ENCODE measurements around the gene LINGO3. TPM values are rescaled to one million over a fixed set of nuclear protein-coding genes. Genes with fewer than 3 reads are reported as not detected.
"Not testable (repeated sequence)": the region's sequence is repeated elsewhere in the genome, so short reads cannot be mapped to it uniquely, and the experiment has no call there.

Gene LINGO3
- polyA plus RNA-seq, 1 experiment: not detected

DNA sequence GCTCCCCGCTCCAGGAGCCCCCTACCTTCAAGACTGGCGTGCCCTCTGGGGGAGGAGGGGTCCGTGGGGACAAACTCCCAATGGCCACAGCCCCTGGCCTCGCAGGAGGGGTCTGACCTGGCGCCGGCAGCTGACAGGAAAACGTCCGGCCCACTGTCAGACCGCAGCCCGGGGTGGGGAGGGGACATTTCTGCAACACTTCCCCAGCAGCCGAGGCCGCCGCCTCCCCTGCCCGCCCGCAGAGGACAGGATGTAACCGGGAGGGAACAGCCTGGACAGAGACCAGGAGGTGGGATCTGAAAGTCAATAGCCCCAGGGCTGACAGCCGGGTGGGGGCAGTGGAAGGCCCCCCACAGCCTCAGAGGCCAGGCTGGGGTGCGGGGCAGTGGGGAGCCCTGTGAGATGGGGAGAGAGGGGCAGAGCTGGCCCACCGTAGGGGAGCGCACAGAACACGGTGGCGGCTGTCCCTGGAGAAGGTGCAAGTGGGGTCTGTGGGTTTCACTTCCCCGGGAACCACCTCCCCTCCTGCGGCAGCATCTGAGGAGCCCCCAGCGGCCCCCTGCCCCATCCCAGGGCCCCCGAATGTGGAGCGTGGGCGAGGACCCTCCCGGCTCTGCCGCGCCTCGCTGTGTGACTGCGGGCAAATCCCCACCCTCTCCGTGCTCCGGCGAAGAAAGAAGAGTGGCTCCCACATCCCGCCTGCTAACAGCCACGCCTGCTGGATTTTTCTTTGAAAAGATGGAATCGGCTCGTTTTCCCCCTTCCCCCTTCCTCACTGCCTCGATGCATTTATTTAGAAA is 25.7 kb downstream of the LINGO3 start, which contains the start of gene PEAK3:
Gene PEAK3 (minus strand): TSS at position 114 of the 800 bp plus-strand sequence. CDS start 1,244 bp downstream, outside the sequence.
- ChIA-PET POLR2A (interaction anchor here (1.3 kb wide), 1 partner anchor 11 kb away, joined by 3 read pairs; no protein-coding TSS in a partner anchor), CTCF (no interaction called here)
- Histone ChIP-seq H3K27me3 (ENCODE audit: control insufficient read depth, insufficient read depth, low read length) (peaks cover 5% of the 10 kb centered on the region), H3K27ac (ENCODE audit: low read depth, low read length) (no peak within 1 kb of the TSS), H3K4me3 (ENCODE audit: low read depth, low read length) (peak within 1 kb of the TSS; percentile 36), H3K9me3 (ENCODE audit: control insufficient read depth, insufficient read depth, low read length) (peaks cover 4% of the 10 kb centered on the region; the same call in 1 of the 2 replicates)
- TF ChIP-seq, protein P1, sequence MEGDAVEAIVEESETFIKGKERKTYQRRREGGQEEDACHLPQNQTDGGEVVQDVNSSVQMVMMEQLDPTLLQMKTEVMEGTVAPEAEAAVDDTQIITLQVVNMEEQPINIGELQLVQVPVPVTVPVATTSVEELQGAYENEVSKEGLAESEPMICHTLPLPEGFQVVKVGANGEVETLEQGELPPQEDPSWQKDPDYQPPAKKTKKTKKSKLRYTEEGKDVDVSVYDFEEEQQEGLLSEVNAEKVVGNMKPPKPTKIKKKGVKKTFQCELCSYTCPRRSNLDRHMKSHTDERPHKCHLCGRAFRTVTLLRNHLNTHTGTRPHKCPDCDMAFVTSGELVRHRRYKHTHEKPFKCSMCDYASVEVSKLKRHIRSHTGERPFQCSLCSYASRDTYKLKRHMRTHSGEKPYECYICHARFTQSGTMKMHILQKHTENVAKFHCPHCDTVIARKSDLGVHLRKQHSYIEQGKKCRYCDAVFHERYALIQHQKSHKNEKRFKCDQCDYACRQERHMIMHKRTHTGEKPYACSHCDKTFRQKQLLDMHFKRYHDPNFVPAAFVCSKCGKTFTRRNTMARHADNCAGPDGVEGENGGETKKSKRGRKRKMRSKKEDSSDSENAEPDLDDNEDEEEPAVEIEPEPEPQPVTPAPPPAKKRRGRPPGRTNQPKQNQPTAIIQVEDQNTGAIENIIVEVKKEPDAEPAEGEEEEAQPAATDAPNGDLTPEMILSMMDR (IDR thresholded peaks at IDR 0.05; ENCODE audit: low read depth, low read length): no peak
- no peak for DNase-seq (ENCODE audit: low read depth, low spot score)

DNA sequence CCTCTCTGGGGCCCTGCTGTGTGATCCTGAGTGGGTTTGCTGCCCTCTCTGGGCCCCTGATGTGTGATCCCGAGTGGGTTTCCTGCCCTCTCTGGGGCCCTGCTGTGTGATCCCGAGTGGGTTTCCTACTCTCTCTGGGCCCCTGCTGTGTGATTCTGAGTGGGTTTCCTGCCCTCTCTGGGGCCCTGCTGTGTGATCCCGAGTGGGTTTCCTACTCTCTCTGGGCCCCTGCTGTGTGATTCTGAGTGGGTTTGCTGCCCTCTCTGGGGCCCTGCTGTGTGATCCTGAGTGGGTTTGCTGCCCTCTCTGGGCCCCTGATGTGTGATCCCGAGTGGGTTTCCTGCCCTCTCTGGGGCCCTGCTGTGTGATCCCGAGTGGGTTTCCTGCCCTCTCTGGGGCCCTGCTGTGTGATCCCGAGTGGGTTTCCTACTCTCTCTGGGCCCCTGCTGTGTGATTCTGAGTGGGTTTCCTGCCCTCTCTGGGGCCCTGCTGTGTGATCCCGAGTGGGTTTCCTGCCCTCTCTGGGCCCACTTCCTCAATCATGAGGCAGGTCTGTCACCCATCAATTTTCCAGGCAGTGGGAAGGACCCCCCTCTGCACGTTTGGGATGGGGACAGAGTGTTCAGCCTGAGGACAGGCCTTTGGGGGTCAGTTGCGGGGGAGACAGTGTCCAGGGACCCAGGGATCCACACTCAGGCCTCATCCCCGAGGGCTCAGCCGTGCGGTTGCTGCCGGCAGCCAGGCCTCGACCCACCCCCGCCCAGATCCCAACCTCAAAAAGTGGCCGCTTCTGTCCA is 26.5 kb downstream of the LINGO3 start:
- POLR2A ChIA-PET: interaction anchor here (1.3 kb wide), 1 partner anchor 11 kb away, joined by 3 read pairs; no protein-coding TSS in a partner anchor
- CTCF ChIA-PET: not testable (repeated sequence)

DNA sequence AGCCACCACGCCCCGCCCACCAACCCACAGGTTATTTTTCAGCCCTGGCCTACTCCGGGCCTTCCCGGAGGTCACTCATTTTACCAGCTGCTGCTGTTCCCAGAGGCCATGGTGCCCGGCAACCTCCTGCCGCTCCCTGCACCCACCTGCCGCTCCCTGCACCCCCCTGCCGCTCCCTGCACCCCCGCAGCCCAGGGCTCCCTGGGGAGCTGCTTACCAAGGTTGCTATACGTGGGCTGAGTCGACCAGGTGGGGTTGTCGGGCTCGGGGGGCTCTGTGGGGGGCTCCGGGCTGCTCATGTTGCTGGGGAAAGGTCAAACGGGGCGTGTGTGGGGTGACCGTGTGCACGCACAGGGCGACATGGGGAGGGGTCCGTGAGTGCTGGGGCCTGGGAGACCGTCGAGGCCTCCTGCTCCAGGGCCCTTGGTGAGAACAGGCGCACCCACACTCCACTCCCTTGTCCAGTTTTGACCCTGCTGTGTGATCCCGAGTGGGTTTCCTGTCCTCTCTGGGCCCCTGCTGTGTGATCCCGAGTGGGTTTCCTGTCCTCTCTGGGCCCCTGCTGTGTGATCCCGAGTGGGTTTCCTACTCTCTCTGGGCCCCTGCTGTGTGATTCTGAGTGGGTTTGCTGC is 27.2 kb downstream of the LINGO3 start:
- TF ChIP-seq, protein P1 (IDR thresholded peaks at IDR 0.05; ENCODE audit: low read depth, low read length): no peak
- H3K9me3 ChIP-seq (ENCODE audit: control insufficient read depth, insufficient read depth, low read length): no peaks in the 10 kb centered on the region; the same call in 1 of the 2 replicates
- H3K27ac ChIP-seq (ENCODE audit: low read depth, low read length): no peak overlapping the region
- ChIA-PET POLR2A (interaction anchor here (0.6 kb wide), 1 partner anchor 17 kb away, joined by 3 read pairs; no protein-coding TSS in a partner anchor), CTCF (no interaction called here)
- H3K27me3 ChIP-seq (ENCODE audit: control insufficient read depth, insufficient read depth, low read length): no peaks in the 10 kb centered on the region
- H3K4me3 ChIP-seq (ENCODE audit: low read depth, low read length): no peak overlapping the region
- no peak for DNase-seq (ENCODE audit: low read depth, low spot score)

More for the DNA sequence above, 26.5 kb downstream of the LINGO3 start:
- not testable (repeated sequence) for H3K27ac ChIP-seq (ENCODE audit: low read depth, low read length); H3K27me3 ChIP-seq (ENCODE audit: control insufficient read depth, insufficient read depth, low read length); H3K9me3 ChIP-seq (ENCODE audit: control insufficient read depth, insufficient read depth, low read length); DNase-seq (ENCODE audit: low read depth, low spot score)
- H3K4me3 ChIP-seq (ENCODE audit: low read depth, low read length): peak overlapping the region; percentile 36

DNA sequence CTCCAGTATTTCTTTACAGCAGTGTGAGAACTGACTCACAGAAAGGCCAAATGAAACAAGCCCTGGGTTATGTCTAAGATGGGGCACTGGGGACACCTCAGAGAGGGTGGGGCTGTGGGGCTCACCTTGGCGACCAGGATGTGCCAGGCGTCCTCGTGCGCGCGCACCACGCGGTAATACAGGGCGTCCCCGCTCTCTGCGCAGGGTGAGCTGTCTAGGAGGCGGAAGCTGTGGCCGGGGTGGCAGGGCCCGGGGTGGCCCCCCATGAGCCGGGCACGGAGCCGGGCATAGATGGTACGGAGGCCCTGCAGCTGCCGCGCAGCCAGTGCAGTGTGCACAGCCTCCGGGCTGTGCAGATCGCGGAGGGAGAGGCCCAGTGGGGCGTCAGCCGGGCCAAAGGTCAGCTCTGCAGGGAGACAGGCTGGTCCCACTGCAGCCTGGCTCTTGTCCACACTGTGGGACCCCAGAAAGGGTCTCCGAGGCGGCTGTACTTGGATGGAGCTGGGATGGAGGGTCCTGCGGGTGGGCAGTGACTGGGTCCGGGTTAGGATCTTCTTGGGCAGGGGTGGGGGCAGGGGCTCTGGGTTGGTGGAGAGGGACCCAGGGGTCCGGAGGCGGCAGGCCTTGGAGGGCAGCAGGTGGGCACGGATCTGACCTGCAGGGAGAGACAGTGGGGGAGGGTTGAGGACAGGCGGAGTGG is 29.3 kb downstream of the LINGO3 start:
- Histone ChIP-seq H3K4me3 (ENCODE audit: low read depth, low read length) (no peak overlapping the region), H3K27ac (ENCODE audit: low read depth, low read length) (no peak overlapping the region), H3K27me3 (ENCODE audit: control insufficient read depth, insufficient read depth, low read length) (no peaks in the 10 kb centered on the region), H3K9me3 (ENCODE audit: control insufficient read depth, insufficient read depth, low read length) (no peaks in the 10 kb centered on the region; the same call in 1 of the 2 replicates)
- POLR2A ChIA-PET: no interaction called here
- DNase-seq (ENCODE audit: low read depth, low spot score): no peak
- CTCF ChIA-PET: no interaction called here
- TF ChIP-seq, protein P1 (IDR thresholded peaks at IDR 0.05; ENCODE audit: low read depth, low read length): no peak

DNA sequence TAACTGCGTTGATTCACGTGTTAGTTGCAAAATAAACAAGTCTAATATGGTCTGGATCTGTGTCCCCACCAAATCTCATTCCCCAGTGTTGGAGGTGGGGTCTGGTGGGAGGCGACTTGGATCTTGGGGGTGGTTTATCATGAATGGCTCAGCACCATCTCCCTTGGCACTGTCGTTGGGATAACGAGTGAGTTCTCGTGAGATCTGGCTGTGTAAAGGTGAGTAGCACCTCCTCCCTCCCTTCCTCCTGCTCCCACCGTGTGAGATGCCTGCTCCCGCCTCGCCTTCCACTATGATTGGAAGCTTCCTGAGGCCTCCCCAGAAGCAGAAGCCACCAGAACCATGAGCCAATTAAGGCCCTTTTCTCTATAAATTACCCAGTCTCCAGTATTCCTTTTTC is 30.8 kb downstream of the LINGO3 start:
- Histone ChIP-seq H3K4me3 (ENCODE audit: low read depth, low read length) (no peak overlapping the region), H3K27ac (ENCODE audit: low read depth, low read length) (no peak overlapping the region), H3K9me3 (ENCODE audit: control insufficient read depth, insufficient read depth, low read length) (peaks cover 7% of the 10 kb centered on the region; the same call in 1 of the 2 replicates), H3K27me3 (ENCODE audit: control insufficient read depth, insufficient read depth, low read length) (no peaks in the 10 kb centered on the region)
- POLR2A ChIA-PET: no interaction called here
- DNase-seq (ENCODE audit: low read depth, low spot score): no peak
- TF ChIP-seq, protein P1 (IDR thresholded peaks at IDR 0.05; ENCODE audit: low read depth, low read length): no peak
- CTCF ChIA-PET: interaction anchor here (1.0 kb wide), 1 partner anchor 121 kb away, joined by 5 read pairs; no protein-coding TSS in a partner anchor

Data from AG04450 (cell line).